ENCODE measurements around the gene DIAPH2.

DNA sequence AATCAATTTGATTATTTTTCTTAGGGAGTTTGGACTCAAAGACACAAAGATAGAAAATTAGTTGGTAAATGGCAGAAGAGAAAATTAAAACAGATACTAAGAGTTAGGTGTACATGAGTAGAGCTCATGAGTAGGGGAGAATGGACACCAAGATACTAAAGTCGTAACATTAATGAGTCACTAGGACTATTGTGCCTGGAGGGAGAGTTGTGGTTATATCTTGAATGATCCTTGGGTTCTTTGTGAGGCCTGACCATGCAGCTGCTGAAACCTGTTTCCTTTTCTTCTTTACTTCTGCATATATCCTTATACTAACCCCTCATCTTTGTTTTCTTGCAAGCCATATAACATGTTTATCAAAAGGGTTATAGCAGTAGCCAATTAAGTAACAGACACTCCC is 731.8 kb downstream of the DIAPH2 start:
- TF ChIP-seq CTCF (IDR thresholded peaks at IDR 0.05), result no peak
- no peak for TF ChIP-seq POLR2A (IDR thresholded peaks at IDR 0.05)
